Trophoblast cell (in vitro differentiated cells and primary cell): ENCODE measurements around the gene KRT86.

Experiments used
- DNase-seq, 2 donors: peaks; one replicate each; pipeline ENCODE4 v3.0.0-alpha.2; 2016
- H2AFZ ChIP-seq: 2 replicates; pipeline ENCODE4 v1.6.1; 2013; ENCODE audit warnings: low read length, moderate library complexity, mild to moderate bottlenecking; ENCODE audit not compliant: insufficient read depth, poor library complexity
- H2AK5ac ChIP-seq: 2 replicates; pipeline ENCODE4 v1.6.1; 2013; ENCODE audit warnings: mild to moderate bottlenecking, low read length
- H2BK120ac ChIP-seq: 2 replicates; pipeline ENCODE4 v1.6.1; 2013; ENCODE audit warnings: low read length, mild to moderate bottlenecking, moderate library complexity; ENCODE audit not compliant: insufficient read depth, poor library complexity
- H2BK12ac ChIP-seq: 2 replicates; pipeline ENCODE4 v1.6.1; 2013; ENCODE audit warnings: mild to moderate bottlenecking, low read length, moderate library complexity
- H2BK5ac ChIP-seq: 2 replicates; pipeline ENCODE4 v1.6.1; 2013; ENCODE audit warnings: low read length, low read depth, moderate library complexity, mild to moderate bottlenecking; ENCODE audit not compliant: poor library complexity
- H3K14ac ChIP-seq: 2 replicates; pipeline ENCODE4 v1.6.1; 2013; ENCODE audit warnings: mild to moderate bottlenecking, low read length
- H3K18ac ChIP-seq: 2 replicates; pipeline ENCODE4 v1.6.1; 2013; ENCODE audit warnings: mild to moderate bottlenecking, low read length
- H3K23ac ChIP-seq: 2 replicates; pipeline ENCODE4 v1.6.1; 2013; ENCODE audit warnings: low read length
- H3K27ac ChIP-seq: 2 replicates; pipeline ENCODE4 v1.5.1; 2013; ENCODE audit warnings: low read depth, mild to moderate bottlenecking, inconsistent platforms, low read length, moderate library complexity
- H3K27me3 ChIP-seq: 2 replicates; pipeline ENCODE4 v1.6.1; 2013; ENCODE audit warnings: inconsistent platforms, mild to moderate bottlenecking, low read length, moderate library complexity; ENCODE audit not compliant: insufficient read depth
- H3K36me3 ChIP-seq, 2 experiments: 1 replicate in 1 of 2; 2 replicates in 1 of 2; pipeline ENCODE4 v1.6.1; 2013; ENCODE audit warnings: low read length in 2 of 2, mild to moderate bottlenecking in 2 of 2, moderate library complexity in 1 of 2; ENCODE audit not compliant: insufficient read depth in 2 of 2, control insufficient read depth in 1 of 2
- H3K4ac ChIP-seq: 2 replicates; pipeline ENCODE4 v1.6.1; 2013; ENCODE audit warnings: low read depth, mild to moderate bottlenecking, low read length, moderate library complexity
- H3K4me1 ChIP-seq, 2 experiments: 1 replicate in 1 of 2; 2 replicates in 1 of 2; pipeline ENCODE4 v1.6.1; 2013; ENCODE audit warnings: low read length in 2 of 2, mild to moderate bottlenecking in 2 of 2, moderate library complexity in 1 of 2; ENCODE audit not compliant: insufficient read depth in 2 of 2, control insufficient read depth in 1 of 2
- H3K4me2 ChIP-seq: 2 replicates; pipeline ENCODE4 v1.6.1; 2013; ENCODE audit warnings: inconsistent platforms, mild to moderate bottlenecking, low read length, moderate library complexity
- H3K4me3 ChIP-seq: 2 replicates; pipeline ENCODE4 v1.5.1; 2013; ENCODE audit warnings: mild to moderate bottlenecking, low read depth, low read length, inconsistent platforms
- H3K79me1 ChIP-seq: one replicate; pipeline ENCODE4 v1.6.1; 2013; ENCODE audit warnings: low read length
- H3K79me2 ChIP-seq: 2 replicates; pipeline ENCODE4 v1.6.1; 2013; ENCODE audit warnings: low read length, mild to moderate bottlenecking; ENCODE audit not compliant: control insufficient read depth, insufficient read depth, poor library complexity
- H3K9ac ChIP-seq: 2 replicates; pipeline ENCODE4 v1.6.1; 2013; ENCODE audit warnings: mild to moderate bottlenecking, low read length
- H3K9me3 ChIP-seq: 2 replicates; pipeline ENCODE4 v1.6.1; 2013; ENCODE audit warnings: low read depth, mild to moderate bottlenecking, control low read depth, inconsistent platforms, low read length; ENCODE audit not compliant: insufficient read depth
- H4K12ac ChIP-seq: 2 replicates; pipeline ENCODE4 v1.6.1; 2013; ENCODE audit warnings: low read depth, mild to moderate bottlenecking, low read length, moderate library complexity
- H4K8ac ChIP-seq: 2 replicates; pipeline ENCODE4 v1.6.1; 2013; ENCODE audit warnings: low read depth, mild to moderate bottlenecking, low read length, moderate library complexity
- H4K91ac ChIP-seq: one replicate; pipeline ENCODE4 v1.6.1; 2013; ENCODE audit warnings: low read depth, mild to moderate bottlenecking, low read length, moderate library complexity
- WGBS: extraction: QIAGEN DNeasy Blood & Tissue Kit; methylation state at CpG from one replicate; pipeline ENCODE4 v1.1.7; 2013; ENCODE audit warnings: missing lambda C conversion rate; ENCODE audit not compliant: insufficient read length, insufficient coverage; ENCODE audit errors: extremely low coverage; 5-methylcytosine and 5-hydroxymethylcytosine counted together

KRT86 gene

DNA sequence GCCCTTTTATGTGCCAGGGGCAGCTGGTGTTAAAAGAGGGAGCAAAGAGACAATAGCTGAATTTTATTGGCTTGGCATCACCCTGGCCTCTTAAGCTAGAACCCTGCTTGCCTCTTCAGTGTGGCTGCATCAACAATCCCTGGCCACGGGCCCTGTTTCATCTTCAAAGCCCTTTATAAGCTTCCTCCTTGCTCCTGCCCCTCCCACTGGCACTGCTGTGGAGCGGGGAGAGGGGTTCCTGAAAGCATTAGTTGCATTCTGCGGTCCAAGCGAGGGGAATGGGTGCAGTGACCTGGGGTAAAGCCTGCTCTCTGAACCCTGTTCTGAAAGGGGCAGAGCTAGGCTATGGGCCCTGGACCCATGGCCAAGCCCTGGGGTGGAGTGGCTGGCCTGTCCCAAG, 47.0 kb downstream of the KRT86 start:
- H2BK5ac ChIP-seq = no peak overlapping the region
- H2BK120ac ChIP-seq = no peak overlapping the region
- no peak for DNase-seq
- no peak overlapping the region for H3K27ac ChIP-seq
- H3K23ac ChIP-seq = no peak overlapping the region
- H4K91ac ChIP-seq = no peak overlapping the region
- no peaks in the 10 kb centered on the region for H3K4me1 ChIP-seq
- no peak overlapping the region for H3K9ac ChIP-seq
- WGBS = no CpG with 5 or more reads among the region's 4 CpGs
- H4K8ac ChIP-seq = no peak overlapping the region
- H3K79me2 ChIP-seq = no peaks in the 10 kb centered on the region
- H3K9me3 ChIP-seq = peaks cover 2% of the 10 kb centered on the region
- H2AFZ ChIP-seq = no peak overlapping the region
- H3K4ac ChIP-seq = no peak overlapping the region
- H3K4me3 ChIP-seq = no peak overlapping the region
- H3K4me2 ChIP-seq = no peak overlapping the region
- H3K18ac ChIP-seq = no peak overlapping the region
- no peak overlapping the region for H2BK12ac ChIP-seq
- H3K27me3 ChIP-seq = no peaks in the 10 kb centered on the region
- H3K36me3 ChIP-seq = no peaks in the 10 kb centered on the region
- no peak overlapping the region for H3K14ac ChIP-seq
- H2AK5ac ChIP-seq = no peak overlapping the region
- no peaks in the 10 kb centered on the region for H3K79me1 ChIP-seq
- no peak overlapping the region for H4K12ac ChIP-seq

DNA sequence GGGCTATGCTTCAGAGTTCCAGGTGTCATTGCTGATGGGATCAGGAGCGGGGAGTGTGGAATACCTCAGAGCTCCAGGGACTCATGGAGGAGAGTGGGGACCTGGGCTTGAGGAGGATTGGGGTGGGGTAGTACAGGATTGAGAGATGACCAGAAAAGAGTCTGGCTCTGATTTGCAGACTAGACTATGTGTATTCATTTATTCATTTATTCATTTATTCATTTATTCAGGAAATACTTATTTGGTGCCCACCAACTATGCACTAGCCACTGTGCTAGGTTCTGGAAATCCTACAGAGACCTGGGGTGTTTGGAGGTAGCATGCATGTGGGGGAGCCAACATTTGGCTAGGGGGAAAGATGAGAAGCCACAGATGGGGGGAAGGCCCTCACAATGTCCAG, 47.6 kb downstream of the KRT86 start:
- no peak for DNase-seq
- Histone ChIP-seq H3K23ac (no peak overlapping the region), H2BK120ac (no peak overlapping the region), H2BK12ac (no peak overlapping the region), H3K9me3 (peaks cover 2% of the 10 kb centered on the region), H3K27ac (no peak overlapping the region), H3K18ac (no peak overlapping the region), H3K79me2 (no peaks in the 10 kb centered on the region), H2AFZ (no peak overlapping the region), H2BK5ac (no peak overlapping the region), H3K9ac (no peak overlapping the region), H3K4me3 (no peak overlapping the region), H3K27me3 (no peaks in the 10 kb centered on the region), H4K12ac (no peak overlapping the region), H3K4me2 (no peak overlapping the region), H3K79me1 (no peaks in the 10 kb centered on the region), H3K36me3 (no peaks in the 10 kb centered on the region), H4K8ac (no peak overlapping the region), H3K4ac (no peak overlapping the region), H3K4me1 (no peaks in the 10 kb centered on the region), H4K91ac (no peak overlapping the region), H2AK5ac (no peak overlapping the region), H3K14ac (no peak overlapping the region)
- no CpG with 5 or more reads among the region's 1 CpG for WGBS

DNA sequence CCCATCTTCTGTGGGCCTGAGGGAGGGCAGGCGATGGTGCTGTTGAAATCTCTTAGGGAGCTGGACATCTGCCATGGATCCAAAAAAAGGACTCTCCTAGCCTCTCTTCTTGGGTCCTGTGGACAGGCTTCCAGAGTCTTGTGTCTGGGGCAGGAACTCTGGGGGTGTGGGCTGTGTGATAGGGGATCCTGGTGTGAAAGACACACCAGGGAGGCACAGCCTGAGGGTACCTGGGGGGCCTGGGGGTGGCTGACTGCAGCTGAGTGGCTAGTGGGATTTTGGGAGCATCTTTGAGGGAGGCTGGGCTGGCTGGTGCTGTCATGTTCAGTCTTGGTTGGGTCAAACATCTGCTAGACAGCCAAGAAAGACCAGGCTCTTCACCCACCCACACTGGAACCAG, 48.6 kb downstream of the KRT86 start:
- Histone ChIP-seq H3K4me2 (no peak overlapping the region), H3K23ac (no peak overlapping the region), H3K9ac (no peak overlapping the region), H3K4me3 (no peak overlapping the region), H2BK12ac (no peak overlapping the region), H3K14ac (no peak overlapping the region), H3K4ac (no peak overlapping the region), H3K79me1 (no peaks in the 10 kb centered on the region), H3K27ac (no peak overlapping the region), H3K27me3 (no peaks in the 10 kb centered on the region), H3K4me1 (no peaks in the 10 kb centered on the region), H3K18ac (no peak overlapping the region), H3K36me3 (no peaks in the 10 kb centered on the region), H4K12ac (no peak overlapping the region), H2BK5ac (no peak overlapping the region), H3K79me2 (no peaks in the 10 kb centered on the region), H4K8ac (no peak overlapping the region), H3K9me3 (peaks cover 2% of the 10 kb centered on the region), H4K91ac (no peak overlapping the region), H2AFZ (no peak overlapping the region), H2AK5ac (no peak overlapping the region), H2BK120ac (no peak overlapping the region)
- no CpG with 5 or more reads among the region's 1 CpG for WGBS
- DNase-seq = no peak

DNA sequence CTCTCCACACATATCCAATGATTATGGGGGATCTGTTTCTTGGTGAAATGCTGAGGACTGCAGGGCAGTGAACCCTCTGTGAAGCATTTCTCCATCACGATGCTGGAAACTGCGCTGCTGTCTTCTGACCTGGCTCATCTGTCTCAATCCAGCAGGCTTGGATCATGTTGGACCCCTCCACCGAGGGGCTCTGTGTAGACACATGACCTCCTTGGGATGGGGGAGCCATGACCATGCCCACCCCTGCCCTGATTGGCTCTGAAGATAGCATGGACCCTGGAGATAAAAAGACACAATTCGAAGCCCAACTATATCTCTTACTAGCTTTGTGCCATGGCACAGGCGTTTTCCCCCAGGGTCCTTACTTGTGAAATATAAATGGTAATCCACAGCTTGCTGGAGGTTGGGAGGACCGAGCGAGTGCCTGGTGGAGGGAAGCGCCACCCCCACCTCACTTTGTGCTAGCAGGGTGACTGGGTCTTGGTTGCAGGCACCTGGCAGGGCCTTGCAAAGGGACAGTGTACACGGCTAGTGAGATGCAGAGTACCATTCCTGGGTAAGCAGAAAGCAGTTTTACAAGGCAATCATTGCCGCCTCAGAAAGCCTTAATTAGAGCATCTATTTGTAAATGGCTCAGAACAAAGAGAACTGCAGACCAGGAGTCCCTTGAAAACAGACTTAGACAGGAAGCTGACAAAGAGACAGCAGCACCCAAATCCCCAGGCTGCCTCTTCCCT, 49.1 kb downstream of the KRT86 start:
- Histone ChIP-seq H3K9me3 (peaks cover 2% of the 10 kb centered on the region), H2BK5ac (no peak overlapping the region), H2BK12ac (no peak overlapping the region), H4K91ac (no peak overlapping the region), H3K4me1 (no peaks in the 10 kb centered on the region), H3K4ac (no peak overlapping the region), H3K27ac (no peak overlapping the region), H3K9ac (no peak overlapping the region), H4K12ac (no peak overlapping the region), H3K79me2 (no peaks in the 10 kb centered on the region), H3K18ac (no peak overlapping the region), H3K4me2 (no peak overlapping the region), H3K14ac (no peak overlapping the region), H2AFZ (no peak overlapping the region), H3K23ac (no peak overlapping the region), H2AK5ac (no peak overlapping the region), H3K36me3 (no peaks in the 10 kb centered on the region), H2BK120ac (no peak overlapping the region), H3K27me3 (no peaks in the 10 kb centered on the region), H4K8ac (no peak overlapping the region), H3K79me1 (no peaks in the 10 kb centered on the region), H3K4me3 (no peak overlapping the region)
- no CpG with 5 or more reads among the region's 10 CpGs for WGBS
- DNase-seq = no peak
